ENCODE measurements around the gene RABEP2.

RABEP2 gene

GRCh38 chr16:28938721-28939120 lies 13.7 kb upstream of the RABEP2 start:
- TF ChIP-seq, protein P1, sequence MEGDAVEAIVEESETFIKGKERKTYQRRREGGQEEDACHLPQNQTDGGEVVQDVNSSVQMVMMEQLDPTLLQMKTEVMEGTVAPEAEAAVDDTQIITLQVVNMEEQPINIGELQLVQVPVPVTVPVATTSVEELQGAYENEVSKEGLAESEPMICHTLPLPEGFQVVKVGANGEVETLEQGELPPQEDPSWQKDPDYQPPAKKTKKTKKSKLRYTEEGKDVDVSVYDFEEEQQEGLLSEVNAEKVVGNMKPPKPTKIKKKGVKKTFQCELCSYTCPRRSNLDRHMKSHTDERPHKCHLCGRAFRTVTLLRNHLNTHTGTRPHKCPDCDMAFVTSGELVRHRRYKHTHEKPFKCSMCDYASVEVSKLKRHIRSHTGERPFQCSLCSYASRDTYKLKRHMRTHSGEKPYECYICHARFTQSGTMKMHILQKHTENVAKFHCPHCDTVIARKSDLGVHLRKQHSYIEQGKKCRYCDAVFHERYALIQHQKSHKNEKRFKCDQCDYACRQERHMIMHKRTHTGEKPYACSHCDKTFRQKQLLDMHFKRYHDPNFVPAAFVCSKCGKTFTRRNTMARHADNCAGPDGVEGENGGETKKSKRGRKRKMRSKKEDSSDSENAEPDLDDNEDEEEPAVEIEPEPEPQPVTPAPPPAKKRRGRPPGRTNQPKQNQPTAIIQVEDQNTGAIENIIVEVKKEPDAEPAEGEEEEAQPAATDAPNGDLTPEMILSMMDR (IDR thresholded peaks at IDR 0.05; ENCODE audit: borderline replicate concordance, insufficient read depth, low read depth, low read length), result no peak
- no peak overlapping the region for H3K4me3 ChIP-seq (ENCODE audit: low read depth, low read length)

DNA sequence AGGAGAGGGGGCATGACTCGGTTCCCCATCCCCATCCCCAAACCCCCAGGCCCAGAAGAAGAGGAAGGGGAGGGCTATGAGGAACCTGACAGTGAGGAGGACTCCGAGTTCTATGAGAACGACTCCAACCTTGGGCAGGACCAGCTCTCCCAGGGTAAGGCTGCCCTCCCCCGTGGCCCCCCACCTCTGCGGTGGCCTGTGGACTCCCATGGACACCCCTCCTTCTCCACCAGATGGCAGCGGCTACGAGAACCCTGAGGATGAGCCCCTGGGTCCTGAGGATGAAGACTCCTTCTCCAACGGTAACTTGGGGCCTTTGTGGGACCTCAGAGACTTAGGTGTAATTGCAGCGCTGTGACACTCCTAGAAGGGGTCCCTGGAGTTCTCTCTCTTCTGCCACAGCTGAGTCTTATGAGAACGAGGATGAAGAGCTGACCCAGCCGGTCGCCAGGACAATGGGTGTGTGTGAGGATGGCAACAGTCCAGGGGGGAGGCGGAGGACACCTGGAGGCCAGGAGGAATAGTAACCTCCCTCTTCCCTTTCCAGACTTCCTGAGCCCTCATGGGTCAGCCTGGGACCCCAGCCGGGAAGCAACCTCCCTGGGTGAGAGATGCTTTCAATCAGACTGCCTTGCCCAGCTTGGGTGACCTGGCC lies 12.3 kb upstream of the RABEP2 start:
- TF ChIP-seq, protein P1 (IDR thresholded peaks at IDR 0.05; ENCODE audit: borderline replicate concordance, insufficient read depth, low read depth, low read length), result no peak
- no peak overlapping the region for H3K4me3 ChIP-seq (ENCODE audit: low read depth, low read length)

- no peak overlapping the region for H3K4me3 ChIP-seq (ENCODE audit: low read depth, low read length)
Observed at GRCh38 chr16:28936784-28937155, 11.7 kb upstream of the RABEP2 start.

DNA sequence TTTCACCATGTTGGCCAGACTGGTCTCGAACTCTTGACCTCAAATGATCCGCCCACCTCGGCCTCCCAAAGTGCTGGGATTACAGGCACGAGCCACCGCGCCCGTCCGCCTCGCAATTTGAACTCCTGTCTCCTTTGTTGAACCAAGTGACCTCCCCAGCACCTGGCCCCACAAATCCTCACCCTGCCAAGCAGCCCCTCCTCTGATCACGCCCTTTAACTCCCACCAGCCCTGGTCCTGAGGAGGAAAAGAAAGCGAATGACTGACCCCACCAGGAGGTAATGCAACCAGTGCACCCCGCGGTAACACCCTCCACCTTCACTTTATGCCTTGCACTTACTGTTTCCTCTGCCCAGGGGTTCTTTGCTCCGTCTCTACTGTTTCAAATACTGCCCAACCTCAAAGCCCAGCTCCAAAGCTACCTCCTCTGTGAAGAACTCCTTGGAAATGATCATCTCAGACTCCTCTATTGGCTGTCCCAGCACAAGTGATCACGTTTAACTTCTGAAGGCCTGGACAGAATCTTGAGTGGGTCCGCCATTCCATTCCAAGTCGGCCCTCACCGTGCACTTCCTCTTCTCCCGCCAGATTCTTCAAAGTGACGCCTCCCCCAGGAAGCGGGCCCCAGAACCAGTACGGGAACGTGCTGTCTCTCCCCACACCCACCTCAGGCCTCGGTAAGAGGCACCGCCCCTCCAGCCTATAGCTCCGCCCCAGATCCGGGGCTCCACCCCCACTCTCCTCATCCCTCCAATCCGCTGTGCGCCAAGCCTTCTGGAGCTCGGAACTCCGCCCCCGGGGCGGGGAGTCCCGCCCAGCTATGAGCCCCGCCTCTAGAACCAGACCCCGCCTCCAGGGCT lies 11.1 kb upstream of the RABEP2 start:
- no peak overlapping the region for H3K4me3 ChIP-seq (ENCODE audit: low read depth, low read length)
- TF ChIP-seq, protein P1 (IDR thresholded peaks at IDR 0.05; ENCODE audit: borderline replicate concordance, insufficient read depth, low read depth, low read length), result no peak

More at GRCh38 chr16:28936784-28937155, 11.7 kb upstream of the RABEP2 start:
- TF ChIP-seq, protein P1 (IDR thresholded peaks at IDR 0.05; ENCODE audit: borderline replicate concordance, insufficient read depth, low read depth, low read length), result no peak

- TF ChIP-seq, protein P1 (IDR thresholded peaks at IDR 0.05; ENCODE audit: borderline replicate concordance, insufficient read depth, low read depth, low read length), result no peak
- no peak overlapping the region for H3K4me3 ChIP-seq (ENCODE audit: low read depth, low read length)
Observed at GRCh38 chr16:28935346-28935745, 10.3 kb upstream of the RABEP2 start.

DNA sequence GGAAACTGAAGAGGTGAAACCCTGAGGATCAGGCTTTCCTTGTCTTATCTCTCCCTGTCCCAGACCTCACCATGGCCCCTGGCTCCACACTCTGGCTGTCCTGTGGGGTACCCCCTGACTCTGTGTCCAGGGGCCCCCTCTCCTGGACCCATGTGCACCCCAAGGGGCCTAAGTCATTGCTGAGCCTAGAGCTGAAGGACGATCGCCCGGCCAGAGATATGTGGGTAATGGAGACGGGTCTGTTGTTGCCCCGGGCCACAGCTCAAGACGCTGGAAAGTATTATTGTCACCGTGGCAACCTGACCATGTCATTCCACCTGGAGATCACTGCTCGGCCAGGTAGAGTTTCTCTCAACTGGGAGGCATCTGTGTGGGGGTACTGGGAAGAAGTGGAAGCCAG lies 8.1 kb upstream of the RABEP2 start:
- TF ChIP-seq, protein P1 (IDR thresholded peaks at IDR 0.05; ENCODE audit: borderline replicate concordance, insufficient read depth, low read depth, low read length), result no peak
- peak overlapping the region; percentile 80 for H3K4me3 ChIP-seq (ENCODE audit: low read depth, low read length)
